ENCODE data around the gene FN3KRP.

The FN3KRP gene

DNA sequence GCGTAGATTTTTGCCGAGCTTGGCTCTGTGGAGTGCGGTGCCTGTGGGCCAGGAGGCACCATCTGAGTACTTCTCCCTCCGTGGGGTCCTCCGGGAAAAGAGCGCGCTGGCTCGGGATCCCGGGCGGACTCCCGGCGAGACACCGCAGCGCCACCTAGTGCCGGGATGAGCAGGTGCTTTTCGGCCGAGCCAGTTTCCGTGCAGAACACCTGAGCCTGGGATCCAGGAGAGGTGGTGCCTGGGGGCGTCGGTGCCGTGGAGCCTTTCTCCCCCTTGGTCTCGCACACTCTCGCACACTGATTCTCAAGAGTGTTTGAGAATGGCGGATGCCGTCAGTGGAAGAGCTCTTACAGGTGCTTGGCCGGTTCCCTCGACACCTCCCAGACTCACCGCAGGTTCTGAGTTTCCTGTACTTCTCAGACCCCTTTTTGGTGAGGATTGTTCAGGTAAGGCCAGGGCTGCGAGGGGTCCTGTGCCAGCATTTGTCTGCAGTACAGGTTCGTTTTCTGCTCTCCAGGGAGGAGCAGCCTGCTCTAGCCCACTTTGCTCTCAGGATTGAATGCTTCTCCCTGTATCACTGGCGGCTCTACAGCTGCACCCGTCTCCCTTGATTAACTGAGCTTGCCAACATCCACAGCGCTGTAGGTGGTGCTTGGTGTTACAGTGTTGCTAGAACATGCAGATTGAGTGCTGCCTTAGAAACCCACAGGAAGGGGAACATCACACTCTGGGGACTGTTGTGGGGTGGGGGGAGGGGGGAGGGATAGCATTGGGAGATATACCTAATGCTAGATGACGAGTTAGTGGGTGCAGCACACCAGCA, 58.7 kb downstream of the FN3KRP start:
- no peak overlapping the region for H3K27ac ChIP-seq (ENCODE audit: low read length)
- no peaks in the 10 kb centered on the region for H3K27me3 ChIP-seq (ENCODE audit: low read depth, low read length)
- peaks cover 0 to 5% of the 10 kb centered on the region in 2 donors for H3K4me1 ChIP-seq (ENCODE audit: control insufficient read depth in 1 of 2, insufficient read depth in 2 of 2, low read length in 2 of 2)
- H3K36me3 ChIP-seq (ENCODE audit: control insufficient read depth in 1 of 2, insufficient read depth in 2 of 2, low read length in 2 of 2), result peaks cover 3 to 14% of the 10 kb centered on the region in 2 donors
- no peaks in the 10 kb centered on the region for H3K9me3 ChIP-seq (ENCODE audit: control insufficient read depth in 1 of 2, low read length in 2 of 2)
- H3K4me3 ChIP-seq (ENCODE audit: low read depth in 1 of 2, low read length in 2 of 2), result peak overlapping the region in 1 of 2 donors; percentile 42

DNA sequence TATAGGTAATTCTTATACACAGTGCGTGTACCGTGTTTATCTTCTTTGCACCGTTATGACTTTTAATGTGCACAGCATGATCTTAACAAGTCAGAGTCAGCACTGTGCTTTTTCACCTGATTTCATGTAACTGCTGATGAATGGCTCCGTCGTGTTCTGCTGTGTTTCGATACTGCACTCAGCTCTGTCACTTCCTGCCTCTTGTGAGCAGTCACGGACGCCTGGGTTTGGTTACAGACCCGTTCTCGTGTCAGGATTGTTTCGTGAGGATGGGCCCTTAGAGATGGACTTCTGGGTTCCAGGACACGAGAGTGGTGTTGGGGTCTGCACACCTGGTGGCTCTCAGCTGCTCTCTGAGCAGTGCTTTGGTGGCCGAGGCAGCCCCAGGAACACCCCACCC, 59.9 kb downstream of the FN3KRP start:
- no peaks in the 10 kb centered on the region for H3K9me3 ChIP-seq (ENCODE audit: control insufficient read depth in 1 of 2, low read length in 2 of 2)
- H3K27me3 ChIP-seq (ENCODE audit: low read depth, low read length), result no peaks in the 10 kb centered on the region
- H3K4me1 ChIP-seq (ENCODE audit: control insufficient read depth in 1 of 2, insufficient read depth in 2 of 2, low read length in 2 of 2), result peaks cover 0 to 5% of the 10 kb centered on the region in 2 donors
- no peak overlapping the region for H3K4me3 ChIP-seq (ENCODE audit: low read depth in 1 of 2, low read length in 2 of 2)
- no peak overlapping the region for H3K27ac ChIP-seq (ENCODE audit: low read length)
- H3K36me3 ChIP-seq (ENCODE audit: control insufficient read depth in 1 of 2, insufficient read depth in 2 of 2, low read length in 2 of 2), result peaks cover 3 to 14% of the 10 kb centered on the region in 2 donors

All from muscle layer of duodenum (tissue), 2 donors.